Osteoblast (primary cell): ENCODE results near the gene ALAS1. TPM values are rescaled to one million over a fixed set of nuclear protein-coding genes. Genes with fewer than 3 reads are reported as not detected.
"Not testable (repeated sequence)": the region's sequence is repeated elsewhere in the genome, so short reads cannot be mapped to it uniquely, and the experiment has no call there.

Experiments used
- DNase-seq: peaks from one replicate; pipeline ENCODE4 v3.0.0; 2011; ENCODE audit warnings: low spot score, mixed read lengths; ENCODE audit not compliant: insufficient read length; ENCODE audit errors: missing footprints
- H2AFZ ChIP-seq: 2 replicates; pipeline ENCODE4 v1.6.0; 2011; ENCODE audit warnings: mild to moderate bottlenecking, low read length
- H3K27ac ChIP-seq: 2 replicates; pipeline ENCODE4 v1.5.1; 2011; ENCODE audit warnings: mild to moderate bottlenecking, low read depth, low read length, moderate library complexity
- H3K27me3 ChIP-seq: 2 replicates; pipeline ENCODE4 v1.6.0; 2012; ENCODE audit warnings: mild to moderate bottlenecking, control low read depth, inconsistent platforms, low read length, moderate library complexity; ENCODE audit not compliant: insufficient read depth
- H3K36me3 ChIP-seq: 2 replicates; pipeline ENCODE4 v1.5.1; 2011; ENCODE audit warnings: mild to moderate bottlenecking, low read length, control low read depth, moderate library complexity; ENCODE audit not compliant: insufficient read depth
- H3K4me1 ChIP-seq: 2 replicates; pipeline ENCODE4 v1.5.1; 2011; ENCODE audit warnings: mild to moderate bottlenecking, low read length, control low read depth, moderate library complexity; ENCODE audit not compliant: insufficient read depth
- H3K4me2 ChIP-seq: 2 replicates; pipeline ENCODE4 v1.6.0; 2011; ENCODE audit warnings: mild to moderate bottlenecking, low read length; ENCODE audit not compliant: insufficient read depth
- H3K4me3 ChIP-seq: fragments of 200-600 bp; sonication (generic); 3 replicates; pipeline ENCODE4 v1.5.1; 2012; ENCODE audit warnings: mild to moderate bottlenecking, low read length, inconsistent platforms; ENCODE audit not compliant: insufficient read depth
- H3K79me2 ChIP-seq: 2 replicates; pipeline ENCODE4 v1.6.0; 2012; ENCODE audit warnings: mild to moderate bottlenecking, low read length, control low read depth, inconsistent platforms; ENCODE audit not compliant: insufficient read depth
- H3K9me3 ChIP-seq: 2 replicates; pipeline ENCODE4 v1.5.1; 2011; ENCODE audit warnings: low read depth, low read length, control low read depth
- H4K20me1 ChIP-seq: 2 replicates; pipeline ENCODE4 v1.6.0; 2012; ENCODE audit warnings: mild to moderate bottlenecking, low read length, control low read depth; ENCODE audit not compliant: insufficient read depth
- total RNA-seq: library from RNA; depleted of rRNA; stranded (reverse); fragments of >200 nt; gene quantifications from 2 replicates; pipeline ENCODE4 v1.2.3, GENCODE V29; 2012
- TF ChIP-seq, protein P1 (sequence below): IDR thresholded peaks from 2 replicates; pipeline ENCODE4 v1.5.1; 2011; ENCODE audit warnings: mild to moderate bottlenecking, low read depth, low read length, moderate library complexity; ENCODE audit errors: extremely low read depth

Gene ALAS1
- total RNA-seq, 1 donor, result 39.1 TPM

DNA sequence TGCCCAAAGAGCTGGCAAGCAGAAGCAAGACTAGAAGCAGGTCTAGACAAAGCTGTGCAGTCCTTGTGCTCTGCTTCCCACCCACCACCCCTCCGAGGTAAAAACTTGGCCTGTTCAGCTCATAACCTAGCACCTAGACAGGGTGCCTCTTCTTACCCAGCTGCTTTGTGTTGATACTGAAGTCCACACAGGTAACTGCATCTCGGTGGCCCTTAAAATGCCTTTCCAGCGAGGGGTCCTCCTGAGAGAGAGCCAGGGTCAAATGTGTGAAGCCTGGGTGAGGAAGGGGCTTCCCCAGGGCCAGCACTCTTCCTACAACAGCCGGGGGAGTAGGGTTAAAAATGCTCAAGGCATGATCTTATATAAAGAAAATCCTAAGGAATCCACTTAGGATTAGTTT, 47.1 kb upstream of the ALAS1 start:
- Histone ChIP-seq H3K79me2 (peaks cover 36% of the 10 kb centered on the region), H2AFZ (no peak overlapping the region), H3K4me2 (no peak overlapping the region), H3K27ac (no peak overlapping the region), H3K9me3 (no peaks in the 10 kb centered on the region), H3K4me3 (no peak overlapping the region), H3K4me1 (peaks cover 15% of the 10 kb centered on the region), H3K27me3 (no peaks in the 10 kb centered on the region), H4K20me1 (no peaks in the 10 kb centered on the region), H3K36me3 (peaks cover 14% of the 10 kb centered on the region)
- no peak for DNase-seq
- TF ChIP-seq, protein P1, sequence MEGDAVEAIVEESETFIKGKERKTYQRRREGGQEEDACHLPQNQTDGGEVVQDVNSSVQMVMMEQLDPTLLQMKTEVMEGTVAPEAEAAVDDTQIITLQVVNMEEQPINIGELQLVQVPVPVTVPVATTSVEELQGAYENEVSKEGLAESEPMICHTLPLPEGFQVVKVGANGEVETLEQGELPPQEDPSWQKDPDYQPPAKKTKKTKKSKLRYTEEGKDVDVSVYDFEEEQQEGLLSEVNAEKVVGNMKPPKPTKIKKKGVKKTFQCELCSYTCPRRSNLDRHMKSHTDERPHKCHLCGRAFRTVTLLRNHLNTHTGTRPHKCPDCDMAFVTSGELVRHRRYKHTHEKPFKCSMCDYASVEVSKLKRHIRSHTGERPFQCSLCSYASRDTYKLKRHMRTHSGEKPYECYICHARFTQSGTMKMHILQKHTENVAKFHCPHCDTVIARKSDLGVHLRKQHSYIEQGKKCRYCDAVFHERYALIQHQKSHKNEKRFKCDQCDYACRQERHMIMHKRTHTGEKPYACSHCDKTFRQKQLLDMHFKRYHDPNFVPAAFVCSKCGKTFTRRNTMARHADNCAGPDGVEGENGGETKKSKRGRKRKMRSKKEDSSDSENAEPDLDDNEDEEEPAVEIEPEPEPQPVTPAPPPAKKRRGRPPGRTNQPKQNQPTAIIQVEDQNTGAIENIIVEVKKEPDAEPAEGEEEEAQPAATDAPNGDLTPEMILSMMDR, result no peak

DNA sequence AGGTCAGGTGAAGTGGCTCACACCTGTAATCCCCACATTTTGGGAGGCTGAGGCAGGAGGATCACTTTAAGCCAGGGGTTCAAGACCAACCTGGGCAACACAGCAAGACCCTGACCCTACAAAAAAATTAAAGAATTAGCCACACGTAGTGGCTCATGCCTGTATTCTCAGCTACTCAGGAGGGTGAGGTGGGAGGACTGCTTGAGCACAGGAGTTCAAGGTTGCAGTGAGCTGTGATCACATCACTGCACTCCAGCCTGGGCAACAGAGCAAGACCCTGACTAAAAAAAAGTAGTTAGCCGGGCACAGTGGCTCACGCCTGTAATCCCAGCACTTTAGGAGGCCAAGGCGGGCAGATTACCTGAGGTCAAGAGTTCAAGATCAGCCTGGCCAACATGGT, 46.0 kb upstream of the ALAS1 start:
- DNase-seq, H3K4me2 ChIP-seq, H2AFZ ChIP-seq, H3K27ac ChIP-seq, H3K9me3 ChIP-seq, H3K27me3 ChIP-seq, H3K4me3 ChIP-seq, H4K20me1 ChIP-seq, H3K36me3 ChIP-seq: not testable (repeated sequence)
- H3K4me1 ChIP-seq, result peaks cover 15% of the 10 kb centered on the region
- H3K79me2 ChIP-seq, result peaks cover 36% of the 10 kb centered on the region

DNA sequence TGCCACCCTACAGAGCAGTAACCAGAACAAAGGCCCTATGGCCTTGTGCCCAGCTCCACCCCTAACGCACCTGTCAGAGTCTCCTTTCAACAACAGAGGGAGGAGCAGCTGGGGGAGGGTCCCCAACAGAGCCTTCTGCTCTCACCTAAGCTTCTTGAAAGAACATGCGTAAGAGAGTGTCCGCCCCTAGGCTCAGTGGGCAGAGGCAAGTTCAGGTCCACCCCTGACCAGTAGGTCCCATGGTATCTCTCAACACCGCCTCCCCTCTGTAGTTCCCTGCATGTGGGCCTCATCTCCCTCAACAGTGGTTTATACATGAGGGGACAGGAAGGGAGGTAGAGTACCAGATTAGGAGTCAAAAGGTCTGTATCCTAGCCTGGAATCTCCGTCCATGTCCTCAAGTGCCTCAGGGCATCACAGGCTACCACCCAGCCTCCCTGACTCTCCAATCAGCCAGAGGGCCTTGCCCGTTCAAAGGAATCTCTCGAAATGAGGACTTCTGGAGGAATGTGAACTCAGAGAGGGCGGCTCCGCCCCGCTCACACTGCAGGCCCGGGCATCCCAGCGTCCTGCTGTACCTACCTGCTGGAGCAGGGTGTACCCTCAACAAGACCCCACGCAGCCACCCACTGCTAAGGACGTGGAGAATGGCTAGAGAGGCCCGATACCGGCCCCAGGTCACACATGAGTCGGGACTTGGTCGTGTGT, 44.4 kb upstream of the ALAS1 start:
- Histone ChIP-seq H3K27me3 (no peaks in the 10 kb centered on the region), H4K20me1 (no peaks in the 10 kb centered on the region), H3K27ac (peak overlapping the region; percentile 88), H2AFZ (peak overlapping the region; percentile 99), H3K4me2 (peak overlapping the region; percentile 98), H3K4me3 (peak overlapping the region; percentile 96), H3K9me3 (no peaks in the 10 kb centered on the region), H3K79me2 (peaks cover 36% of the 10 kb centered on the region), H3K36me3 (peaks cover under 1% of the 10 kb centered on the region), H3K4me1 (peaks cover 15% of the 10 kb centered on the region)
- TF ChIP-seq, protein P1, result peak; percentile 7
- peak; percentile 72 for DNase-seq

- Histone ChIP-seq H3K9me3 (no peaks in the 10 kb centered on the region), H3K4me3 (peak within 1 kb of the TSS; percentile 96), H2AFZ (peak within 1 kb of the TSS; percentile 100), H3K4me1 (peaks cover 15% of the 10 kb centered on the region), H3K27me3 (no peaks in the 10 kb centered on the region), H3K4me2 (peak within 1 kb of the TSS; percentile 98), H3K36me3 (no peaks in the 10 kb centered on the region), H3K79me2 (peaks cover 36% of the 10 kb centered on the region), H3K27ac (peak within 1 kb of the TSS; percentile 88), H4K20me1 (no peaks in the 10 kb centered on the region)
- TF ChIP-seq, protein P1, result no peak
- peak; percentile 99 for DNase-seq
Measured at GRCh38 chr3:52154135-52155094, 43.5 kb upstream of the ALAS1 start, which contains the start of gene POC1A. Gene POC1A, minus strand, starts transcription at chr3:52154423. Its CDS starts 51 bp downstream, at chr3:52154372.
